VCaP (cell line): ENCODE measurements around the gene SCN2B.

Experiments
- H3K27ac ChIP-seq: fragments of 450-650 bp; 2 replicates; pipeline ENCODE4 v1.5.1; 2017
- TF ChIP-seq, protein P1 (sequence below): fragments of 450-650 bp; conservative IDR thresholded peaks from 2 replicates; pipeline ENCODE4 v1.5.1; 2017; ENCODE audit warnings: mild to moderate bottlenecking, moderate library complexity

Gene SCN2B

GRCh38 chr11:118156531-118157185, 19.8 kb downstream of the SCN2B start:
- TF ChIP-seq, protein P1, sequence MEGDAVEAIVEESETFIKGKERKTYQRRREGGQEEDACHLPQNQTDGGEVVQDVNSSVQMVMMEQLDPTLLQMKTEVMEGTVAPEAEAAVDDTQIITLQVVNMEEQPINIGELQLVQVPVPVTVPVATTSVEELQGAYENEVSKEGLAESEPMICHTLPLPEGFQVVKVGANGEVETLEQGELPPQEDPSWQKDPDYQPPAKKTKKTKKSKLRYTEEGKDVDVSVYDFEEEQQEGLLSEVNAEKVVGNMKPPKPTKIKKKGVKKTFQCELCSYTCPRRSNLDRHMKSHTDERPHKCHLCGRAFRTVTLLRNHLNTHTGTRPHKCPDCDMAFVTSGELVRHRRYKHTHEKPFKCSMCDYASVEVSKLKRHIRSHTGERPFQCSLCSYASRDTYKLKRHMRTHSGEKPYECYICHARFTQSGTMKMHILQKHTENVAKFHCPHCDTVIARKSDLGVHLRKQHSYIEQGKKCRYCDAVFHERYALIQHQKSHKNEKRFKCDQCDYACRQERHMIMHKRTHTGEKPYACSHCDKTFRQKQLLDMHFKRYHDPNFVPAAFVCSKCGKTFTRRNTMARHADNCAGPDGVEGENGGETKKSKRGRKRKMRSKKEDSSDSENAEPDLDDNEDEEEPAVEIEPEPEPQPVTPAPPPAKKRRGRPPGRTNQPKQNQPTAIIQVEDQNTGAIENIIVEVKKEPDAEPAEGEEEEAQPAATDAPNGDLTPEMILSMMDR = no peak
- no peak overlapping the region; the same call in 1 of the 2 replicates for H3K27ac ChIP-seq

- H3K27ac ChIP-seq = no peak overlapping the region; the same call in 1 of the 2 replicates
- TF ChIP-seq, protein P1 = no peak
These were observed 20.5 kb downstream of the SCN2B start for GRCh38 chr11:118155776-118156530.

GRCh38 chr11:118154641-118155040, 21.8 kb downstream of the SCN2B start:
- H3K27ac ChIP-seq = no peak overlapping the region
- TF ChIP-seq, protein P1 = no peak

DNA sequence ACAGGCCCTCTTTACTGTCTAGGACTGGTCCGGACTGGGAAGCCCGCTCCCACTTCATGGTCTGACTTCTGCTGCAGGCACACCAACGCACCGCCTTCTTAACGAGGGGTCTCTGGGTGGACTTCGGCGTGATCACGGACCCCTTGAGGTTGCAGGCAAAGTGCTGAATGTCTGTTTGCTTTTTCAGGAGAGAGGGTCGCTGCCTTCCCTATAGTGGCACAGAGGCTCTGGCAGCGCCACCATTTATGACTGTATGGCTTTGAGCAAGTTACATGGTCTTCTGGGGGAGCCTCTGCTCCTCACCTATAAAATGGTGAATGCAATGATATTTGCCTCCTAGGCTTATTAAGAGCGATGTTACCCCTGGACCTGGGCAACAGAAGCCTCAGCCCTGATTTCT, 22.5 kb downstream of the SCN2B start:
- TF ChIP-seq, protein P1 = no peak
- no peak overlapping the region for H3K27ac ChIP-seq

GRCh38 chr11:118153516-118153915, 22.9 kb downstream of the SCN2B start:
- peak overlapping the region; percentile 69; the same call in 1 of the 2 replicates for H3K27ac ChIP-seq
- TF ChIP-seq, protein P1 = no peak

GRCh38 chr11:118152552-118153471, 23.6 kb downstream of the SCN2B start, which contains the start of gene SCN4B:
TSS of gene SCN4B (minus strand) at chr11:118152823. CDS start at chr11:118152673, 150 bp downstream.
- H3K27ac ChIP-seq = peak within 1 kb of the TSS; percentile 69
- TF ChIP-seq, protein P1 = no peak

DNA sequence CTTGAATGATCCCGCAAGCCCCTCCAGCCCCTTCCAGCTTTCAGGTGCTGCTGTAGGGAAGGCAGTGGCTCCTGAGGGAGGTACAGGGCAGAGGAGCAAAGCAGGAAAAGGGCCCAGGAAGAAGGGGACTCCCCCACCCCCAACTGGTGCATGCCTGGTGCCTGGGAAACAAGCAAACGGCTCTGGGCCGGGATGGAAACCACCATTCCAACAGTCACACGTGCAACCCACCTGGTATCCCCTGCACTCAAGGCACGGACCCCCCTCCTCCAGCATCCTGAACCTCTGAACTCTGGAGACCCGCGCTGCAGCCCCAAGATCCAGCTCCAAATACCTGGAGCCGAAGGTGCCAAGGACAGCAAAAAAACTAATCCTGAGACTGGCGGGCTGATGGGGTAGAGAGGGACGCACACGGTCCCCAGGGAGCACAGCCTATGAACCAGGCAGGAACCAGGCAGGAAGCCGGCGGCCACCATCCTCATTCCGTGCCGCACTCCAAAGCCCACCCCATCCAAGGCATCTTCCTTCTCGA, 24.4 kb downstream of the SCN2B start:
- peak overlapping the region; percentile 69 for H3K27ac ChIP-seq

More for the DNA sequence above, 24.4 kb downstream of the SCN2B start:
- TF ChIP-seq, protein P1 = no peak
